Activated T-helper 9 cell treated with anti-CD3 and anti-CD28 coated beads, Interleukin-2, amount 50 U/mL, for 16 hours (primary cell): ENCODE data around the gene GOLT1A.

ENCODE experiments used
- DNase-seq: peaks from one replicate; pipeline ENCODE4 v3.0.0-alpha.2; 2020; ENCODE audit warnings: low read depth

GOLT1A gene, protein sequence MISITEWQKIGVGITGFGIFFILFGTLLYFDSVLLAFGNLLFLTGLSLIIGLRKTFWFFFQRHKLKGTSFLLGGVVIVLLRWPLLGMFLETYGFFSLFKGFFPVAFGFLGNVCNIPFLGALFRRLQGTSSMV

DNA sequence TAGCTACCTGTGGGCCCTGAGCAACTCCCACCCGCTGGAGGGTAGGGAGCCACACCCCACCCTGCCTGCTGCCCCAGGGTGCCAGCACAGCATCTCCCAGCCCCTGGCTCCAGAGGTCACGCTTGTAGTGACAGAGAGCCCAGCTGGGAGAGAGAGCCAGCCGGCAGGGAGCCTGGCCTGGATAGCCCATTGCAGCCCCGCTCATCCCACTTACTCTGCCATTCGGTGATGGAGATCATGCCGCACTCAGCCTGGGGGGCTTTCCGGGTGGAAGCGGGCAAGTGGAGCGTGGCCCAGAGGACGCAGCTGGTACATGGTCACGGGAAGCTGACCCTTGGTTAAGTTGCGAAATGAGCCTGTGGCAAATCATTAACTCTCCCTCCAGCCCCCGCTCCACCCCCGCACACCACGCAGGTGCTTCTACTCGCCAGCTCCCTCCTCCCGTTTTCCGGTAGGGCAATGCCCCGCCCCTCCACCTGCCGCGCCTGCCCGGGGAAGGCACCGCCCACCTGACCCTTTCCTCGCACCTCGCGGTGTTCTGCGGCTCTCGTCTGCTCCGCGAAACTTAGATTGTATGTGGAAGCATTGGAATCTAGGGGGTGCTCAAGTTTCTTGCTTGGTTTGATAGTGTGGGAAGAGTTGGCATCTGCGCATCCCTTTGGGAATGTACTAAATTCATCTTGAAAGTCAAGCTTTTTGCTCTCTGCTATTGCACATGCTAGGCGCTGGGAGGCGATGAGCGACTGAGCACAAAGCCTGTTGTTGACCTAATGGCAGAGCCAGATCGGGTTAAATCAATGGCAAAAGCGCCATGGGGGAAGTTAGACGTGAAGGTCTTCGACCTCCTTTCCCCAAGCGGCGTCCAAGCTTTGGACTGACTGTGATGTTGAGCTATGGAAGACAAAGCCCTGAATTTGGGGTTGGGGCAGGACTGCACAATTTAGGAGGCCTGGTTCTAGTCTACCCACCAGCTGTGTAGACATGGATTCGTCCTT lies at the start of gene GOLT1A:
GOLT1A (minus strand) TSS at position 321 of the 995 bp plus-strand sequence; CDS start at position 239, 82 bp downstream.
- no peak for DNase-seq

DNA sequence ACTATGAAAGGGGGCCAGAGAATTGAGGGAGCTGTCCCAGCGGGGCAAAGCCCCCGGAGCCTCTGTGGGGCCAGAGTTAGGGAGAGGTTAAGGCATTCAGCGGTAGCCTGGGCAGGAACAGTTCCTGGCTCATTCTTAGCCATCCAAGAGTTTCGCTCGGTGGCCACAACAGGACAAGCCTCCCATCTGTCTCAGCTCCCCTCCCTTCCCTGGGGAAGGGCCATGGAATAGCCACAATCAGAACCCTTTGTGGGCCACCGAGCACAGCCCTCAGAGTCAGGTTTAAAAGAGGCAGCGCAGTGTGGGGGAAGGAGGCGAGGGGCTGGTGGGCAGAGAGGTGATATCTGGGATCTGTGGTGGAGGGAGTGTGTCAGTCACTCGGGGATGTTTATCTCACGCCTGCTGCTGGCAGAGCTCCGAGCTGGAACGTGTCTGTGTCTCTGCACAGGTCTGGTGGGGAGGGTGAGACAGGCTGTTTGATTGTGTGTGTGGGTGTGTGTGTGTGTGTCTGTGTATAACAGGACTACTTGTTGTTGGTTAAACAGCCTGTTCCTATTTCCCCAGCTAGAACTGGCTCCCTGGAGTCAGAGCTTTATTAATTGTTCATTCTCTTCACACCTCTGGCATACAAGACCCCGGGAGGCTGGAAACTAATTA lies 49.6 kb upstream of the GOLT1A start:
- no peak for DNase-seq

DNA sequence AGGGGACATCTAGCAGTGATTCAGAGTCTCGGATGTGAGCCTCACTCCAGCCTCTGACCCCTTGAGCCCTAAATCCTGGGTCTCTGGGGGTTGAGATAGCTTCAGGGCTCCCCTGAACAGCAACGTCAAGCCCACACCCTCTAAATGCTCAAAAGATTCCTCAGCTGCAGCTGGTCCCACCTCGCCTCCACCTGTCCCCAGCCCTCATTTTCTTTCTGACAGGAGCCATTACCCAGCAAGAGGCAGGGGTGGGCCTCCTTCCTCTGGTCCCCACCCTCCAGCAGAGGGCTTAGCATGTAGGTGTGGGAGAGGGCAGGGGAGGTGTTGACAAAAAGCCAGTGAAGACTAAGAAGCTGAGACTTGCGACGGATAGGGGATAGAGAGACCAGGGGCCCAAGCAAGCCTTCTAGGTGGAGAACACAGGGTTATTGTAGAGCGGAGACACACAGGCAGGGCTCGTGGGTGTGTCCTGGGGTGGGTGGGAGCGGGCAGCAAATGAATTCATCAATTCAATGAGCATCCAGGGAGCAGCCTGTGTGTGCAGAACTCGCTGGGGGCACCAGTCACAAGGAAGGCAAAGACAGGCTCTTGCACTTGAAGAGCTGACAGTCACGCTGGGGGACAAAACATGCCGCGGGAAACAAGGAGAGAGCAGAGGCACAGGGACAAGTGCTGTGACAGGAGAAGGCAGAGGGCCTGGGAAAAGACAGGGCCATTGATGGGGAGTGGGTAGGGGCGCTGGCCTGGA lies 48.9 kb upstream of the GOLT1A start:
- no peak for DNase-seq

DNA sequence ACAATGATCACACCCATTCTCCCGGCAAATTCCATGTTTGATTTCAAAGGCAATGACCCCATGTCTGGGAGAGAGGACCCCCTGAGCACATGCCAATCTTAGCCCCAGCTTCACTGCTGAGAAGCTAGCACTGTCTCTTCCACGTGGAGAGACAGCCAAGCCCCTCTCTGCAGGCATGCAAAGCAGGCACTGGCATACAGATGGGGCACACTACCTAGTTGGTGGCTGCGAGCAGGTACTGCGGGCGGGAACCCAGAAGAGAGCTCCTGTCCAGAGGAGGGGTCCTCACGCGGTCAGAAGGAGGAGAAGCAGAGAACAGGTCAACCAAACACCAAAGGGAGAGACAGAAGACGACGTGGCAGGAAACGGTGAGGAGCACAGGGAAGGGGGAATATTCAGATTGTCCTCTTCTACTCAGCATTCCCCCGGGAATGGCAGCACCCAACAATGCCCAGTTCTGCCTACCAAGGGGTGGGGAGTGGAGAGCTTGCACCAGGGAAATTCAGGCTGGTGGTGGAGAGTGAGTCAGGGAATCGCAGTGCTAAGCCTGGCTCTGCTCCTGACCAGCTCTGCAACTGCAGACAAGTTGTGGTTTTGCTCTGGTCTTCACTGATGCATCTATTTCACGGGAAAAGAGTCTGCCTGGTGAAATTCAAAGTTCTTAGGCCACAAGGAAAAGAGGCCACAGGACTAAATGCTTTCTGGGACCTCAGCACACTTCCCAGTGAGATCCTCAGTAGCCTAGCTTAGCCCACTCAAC lies 48.1 kb upstream of the GOLT1A start:
- DNase-seq: no peak

DNA sequence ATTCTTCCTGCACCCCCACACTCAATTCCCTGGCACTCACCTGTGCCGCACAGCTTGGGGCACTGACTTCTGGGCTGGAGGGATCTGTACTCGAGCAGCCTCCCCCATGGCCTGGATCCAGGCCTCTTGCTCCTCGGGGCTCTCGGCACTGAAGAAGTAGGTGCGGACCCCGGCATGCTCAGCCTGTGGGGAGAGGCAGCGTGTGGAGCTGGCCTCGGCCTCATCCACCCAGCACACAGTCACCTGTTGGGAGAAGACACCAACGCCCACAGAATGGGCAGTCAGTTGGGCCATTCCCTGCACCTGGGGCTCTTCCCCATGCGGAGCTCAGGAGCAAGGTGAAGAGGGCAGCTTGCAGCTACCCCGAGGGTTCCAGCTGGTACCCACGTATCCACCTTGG lies 47.5 kb upstream of the GOLT1A start:
- no peak for DNase-seq

DNA sequence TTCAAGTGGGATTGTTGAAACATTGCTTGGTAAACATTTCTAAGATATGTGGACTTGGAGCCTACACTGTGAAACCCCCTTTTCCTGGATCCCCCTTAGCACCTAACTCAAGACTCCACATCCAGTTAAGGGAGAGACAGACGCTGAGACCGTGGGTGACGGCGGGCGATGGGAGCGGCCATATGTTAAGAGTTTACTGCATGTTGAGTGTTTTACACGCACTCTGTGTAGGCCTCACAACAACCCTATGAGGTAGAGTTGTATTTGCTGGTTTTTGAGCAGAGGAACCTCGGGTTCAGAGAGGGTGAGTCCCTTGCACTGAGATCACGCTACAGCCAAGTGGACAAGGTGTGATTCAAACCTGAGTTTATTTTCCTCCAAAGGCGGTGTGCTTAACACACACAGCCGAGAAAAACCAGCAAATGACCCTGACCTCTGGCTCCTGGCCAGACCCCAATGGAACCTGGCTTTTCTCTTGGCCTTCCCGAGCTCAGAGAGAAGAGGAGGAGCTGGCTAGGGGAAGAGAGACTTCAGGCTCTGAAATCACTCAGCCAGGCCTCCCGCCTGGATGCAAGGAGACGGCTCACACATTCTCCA lies 46.9 kb upstream of the GOLT1A start:
- no peak for DNase-seq

DNA sequence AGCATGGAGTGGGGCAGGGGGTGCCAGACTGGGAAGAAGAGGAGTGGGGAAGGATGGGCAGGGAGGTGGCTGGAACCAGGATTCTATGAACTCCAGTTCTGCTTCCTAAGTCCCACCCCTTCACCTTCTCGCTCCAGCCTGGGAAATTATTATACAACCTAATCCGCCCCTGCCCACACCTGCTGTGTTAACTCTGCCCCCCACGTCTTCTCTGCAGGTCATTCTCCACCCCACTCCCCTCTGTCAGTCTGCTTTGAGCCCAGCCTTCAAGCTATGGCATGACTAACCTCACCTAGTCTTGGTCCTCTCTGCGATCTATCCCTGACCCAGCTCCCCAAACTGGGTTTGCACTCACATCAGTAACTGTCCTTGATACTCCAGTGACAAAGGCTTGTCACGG lies 46.0 kb upstream of the GOLT1A start:
- no peak for DNase-seq

DNA sequence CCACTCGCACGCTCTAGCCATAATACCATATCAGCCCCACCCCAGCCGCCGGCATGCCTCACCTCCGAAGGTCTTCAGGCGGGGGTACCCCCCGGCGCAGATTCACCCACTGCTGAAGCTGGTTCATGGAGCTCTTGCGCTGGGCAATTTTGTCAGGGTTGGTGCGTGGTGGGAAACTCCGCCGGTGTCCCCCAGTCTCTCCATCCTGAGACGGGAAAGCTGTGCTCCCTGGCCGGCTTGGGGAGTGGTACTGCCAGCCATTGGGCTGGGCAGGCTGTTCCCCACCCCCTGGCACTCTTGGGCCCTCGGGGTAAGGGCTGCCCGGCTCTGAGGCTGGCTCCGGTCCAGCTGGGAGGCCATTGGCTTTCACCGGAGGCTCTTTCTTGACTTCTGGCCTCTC lies 45.4 kb upstream of the GOLT1A start:
- no peak for DNase-seq

DNA sequence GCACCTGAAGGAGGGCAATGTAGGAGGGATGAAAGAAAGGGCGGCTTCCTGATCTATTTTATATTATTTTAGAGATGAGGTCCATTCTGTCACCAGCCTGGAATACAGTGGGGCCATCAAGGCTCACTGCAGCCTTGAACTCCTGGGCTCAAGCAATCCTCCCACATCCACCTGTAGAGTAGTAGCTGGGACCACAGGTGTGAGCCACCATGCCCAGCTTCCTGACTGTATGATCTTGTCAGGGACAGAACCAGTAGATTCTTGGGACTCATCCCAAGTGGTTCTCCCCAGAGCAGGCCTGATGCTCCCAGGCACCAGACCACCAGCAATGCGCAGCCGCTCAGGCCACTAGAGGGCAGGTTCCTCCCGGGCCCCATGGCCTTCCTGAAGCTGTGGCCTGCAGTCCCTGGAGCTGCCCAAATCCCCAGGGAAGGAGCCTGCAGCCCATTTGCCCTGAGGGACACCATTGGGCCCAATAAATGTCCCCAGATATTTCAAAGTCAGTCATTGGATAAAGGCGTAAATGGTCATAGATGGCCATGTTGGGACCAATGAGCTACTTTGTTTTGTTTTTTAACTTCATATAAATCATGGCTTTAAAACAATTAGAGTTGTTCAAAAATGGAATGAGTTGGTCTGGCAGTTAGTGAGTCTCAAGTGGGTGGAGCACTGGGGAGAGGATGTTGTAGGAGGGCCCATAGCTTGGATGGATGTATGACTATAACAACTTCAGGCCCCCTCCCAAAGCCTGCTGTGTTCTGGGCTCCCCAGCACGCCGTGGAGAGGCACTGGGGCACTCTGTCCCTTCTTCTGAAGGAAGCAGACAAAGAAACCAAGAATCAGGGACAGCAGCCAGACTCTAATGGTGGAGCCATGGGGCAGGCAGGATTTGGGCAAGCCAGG lies 44.7 kb upstream of the GOLT1A start:
- DNase-seq: no peak

DNA sequence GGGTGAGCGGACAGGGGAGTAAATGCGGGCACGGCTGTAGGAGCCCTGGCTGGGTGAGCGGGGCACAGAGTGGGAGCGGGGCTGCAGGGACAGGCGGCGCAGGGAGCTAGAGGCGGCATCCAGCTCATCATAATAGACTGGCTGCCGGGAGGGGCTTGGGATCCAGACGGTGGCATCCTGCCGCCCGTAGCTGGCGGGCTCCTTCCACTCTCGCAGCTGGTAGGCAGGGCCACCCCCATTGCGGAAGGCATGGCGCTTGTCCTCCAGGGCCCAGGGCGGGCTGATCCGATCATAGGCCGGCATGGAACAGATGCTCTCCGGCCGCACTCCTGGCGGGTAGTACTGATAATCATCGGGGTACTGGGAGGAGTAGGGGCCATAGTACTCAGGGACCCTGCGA lies 43.7 kb upstream of the GOLT1A start:
- no peak for DNase-seq

DNA sequence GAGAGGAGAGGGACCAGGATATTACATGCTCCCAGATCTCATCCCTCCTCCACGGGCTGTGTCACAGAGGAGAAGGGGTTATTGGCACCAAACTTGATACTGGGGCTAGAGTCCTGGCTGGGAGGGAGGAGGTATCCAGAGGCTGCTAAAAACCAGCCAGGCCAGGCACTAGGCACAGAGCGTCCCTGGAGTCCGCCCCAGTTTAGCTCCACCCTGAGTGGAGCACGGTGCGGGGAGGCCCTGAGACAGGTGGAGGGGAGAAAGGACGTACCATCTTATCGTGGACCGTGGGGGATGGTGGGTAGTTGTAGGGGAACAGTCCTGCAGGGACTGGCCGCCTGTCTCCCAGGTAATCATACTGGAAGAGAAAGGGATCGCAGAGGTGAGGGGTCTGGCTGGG lies 42.7 kb upstream of the GOLT1A start:
- no peak for DNase-seq

DNA sequence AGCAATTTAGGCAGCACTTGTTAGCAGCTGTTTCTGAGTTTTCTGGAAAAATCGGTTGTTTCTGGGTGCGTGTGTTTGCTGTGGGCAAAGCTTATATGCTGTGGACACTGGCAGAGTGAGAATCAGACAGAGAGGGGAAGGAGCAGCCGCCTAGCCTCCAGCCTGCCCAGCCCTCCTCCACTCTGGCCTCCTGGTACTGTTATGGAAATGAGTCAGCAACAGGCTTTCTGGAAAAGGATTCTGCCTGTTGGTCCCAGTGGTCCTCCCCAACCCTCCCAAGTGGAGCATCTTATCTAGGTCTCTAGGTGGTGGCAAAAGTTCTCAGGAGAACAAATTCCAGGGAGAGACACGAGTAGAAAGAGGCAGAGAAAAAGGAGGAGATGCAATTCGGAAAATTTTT lies 42.2 kb upstream of the GOLT1A start:
- DNase-seq: no peak

DNA sequence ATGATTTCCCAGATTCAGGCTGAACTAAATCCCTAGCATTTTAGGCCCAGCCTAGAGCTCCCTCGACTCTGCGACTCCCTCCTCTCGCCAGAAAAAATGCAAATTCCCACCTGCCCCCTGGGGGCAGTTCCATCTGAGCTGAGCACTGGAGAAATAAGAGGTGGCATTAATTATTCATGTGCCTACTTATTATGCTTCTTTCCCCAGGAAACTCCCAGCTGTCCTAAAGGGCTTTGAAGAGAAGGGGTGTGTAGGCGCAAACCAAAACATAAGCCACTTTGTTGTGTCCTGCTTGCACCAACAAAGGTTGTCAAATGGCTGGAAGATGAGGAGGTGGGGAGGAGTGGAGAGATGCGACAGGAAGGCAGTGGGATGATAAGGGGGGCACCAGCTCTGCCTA lies 41.4 kb upstream of the GOLT1A start:
- no peak for DNase-seq

DNA sequence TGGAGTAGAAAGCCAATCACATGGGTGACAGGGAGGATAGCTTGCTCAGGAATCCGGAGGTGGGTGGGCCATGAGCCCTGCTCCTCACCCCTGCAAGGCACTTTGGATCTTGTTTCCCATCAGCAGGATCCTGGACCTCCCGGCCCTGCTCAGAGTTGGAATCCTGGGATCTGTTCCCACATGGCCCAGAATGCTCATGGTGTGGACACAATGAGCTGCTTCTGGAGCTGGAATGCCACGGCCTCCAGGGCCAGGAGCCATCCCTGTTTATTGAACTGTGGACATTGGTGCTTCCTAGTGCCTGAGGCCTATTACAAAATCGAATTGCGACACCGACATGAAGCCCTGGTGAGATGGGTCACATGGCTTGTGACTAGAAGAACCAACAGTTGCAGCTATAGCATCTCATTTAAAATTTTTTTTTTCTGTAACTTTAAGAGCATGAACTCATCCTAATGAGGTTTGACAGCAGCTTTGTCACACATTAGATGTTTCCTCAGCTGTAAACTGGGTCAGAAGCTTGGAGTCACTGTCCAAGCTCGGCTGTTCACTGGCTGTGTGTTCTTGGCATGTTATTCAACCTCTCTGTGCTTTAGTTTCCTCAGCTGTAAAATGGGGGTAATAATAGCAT lies 40.4 kb upstream of the GOLT1A start:
- no peak for DNase-seq

DNA sequence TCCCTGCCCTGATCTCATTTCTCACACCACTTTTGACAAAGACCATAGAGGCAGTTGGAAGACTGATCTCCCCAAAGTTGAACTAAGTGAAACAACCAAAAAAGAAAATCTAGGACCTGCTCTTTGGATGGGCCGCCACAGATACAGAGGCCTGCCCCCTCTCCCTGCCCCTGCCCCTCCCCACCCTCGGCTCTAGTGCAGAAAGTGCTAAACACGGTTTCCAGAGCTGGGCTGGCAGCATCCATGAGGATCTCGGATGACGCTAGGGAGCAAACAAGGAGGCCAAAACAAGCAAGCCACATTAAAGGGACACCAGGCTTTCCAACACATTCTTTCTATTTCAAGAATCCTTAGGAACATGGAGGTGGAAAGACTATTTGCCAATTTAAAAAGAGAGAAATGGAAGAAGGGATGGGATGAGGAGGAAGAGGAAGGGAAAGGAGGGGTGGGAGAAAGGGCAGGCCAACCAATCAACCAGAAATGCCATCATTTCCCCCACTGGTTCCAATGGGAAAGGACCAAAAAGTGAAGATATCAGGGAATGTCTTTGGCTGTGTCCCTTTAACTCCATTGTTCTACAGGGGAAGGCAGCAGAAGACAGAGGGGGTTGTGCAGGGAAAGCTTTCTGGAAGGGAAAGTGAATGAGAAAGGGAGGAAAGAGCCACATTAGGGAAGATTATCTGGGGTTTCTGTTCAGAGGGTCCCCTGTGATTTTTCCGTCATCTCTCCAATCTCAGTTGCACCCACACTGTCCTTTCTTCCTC lies 38.3 kb upstream of the GOLT1A start:
- DNase-seq: no peak

DNA sequence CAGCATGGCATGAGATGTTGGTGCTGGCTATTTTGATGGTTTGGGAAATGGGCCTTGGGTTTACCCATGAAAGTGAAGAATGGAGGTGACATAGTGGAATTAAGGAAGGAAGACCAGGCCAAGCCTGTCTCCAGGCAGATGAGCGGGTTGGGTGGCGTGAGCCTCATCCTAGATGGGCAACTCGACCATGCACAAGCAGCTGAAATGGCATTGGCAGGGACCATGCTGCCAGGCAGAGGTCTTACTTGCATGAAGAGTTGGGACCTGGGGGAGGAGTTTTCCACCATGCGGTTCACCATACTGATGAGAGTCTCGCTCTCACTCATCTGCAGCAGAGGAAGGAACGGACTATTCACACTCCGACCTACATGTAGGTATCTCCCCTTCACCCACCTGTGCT lies 37.5 kb upstream of the GOLT1A start:
- no peak for DNase-seq

DNA sequence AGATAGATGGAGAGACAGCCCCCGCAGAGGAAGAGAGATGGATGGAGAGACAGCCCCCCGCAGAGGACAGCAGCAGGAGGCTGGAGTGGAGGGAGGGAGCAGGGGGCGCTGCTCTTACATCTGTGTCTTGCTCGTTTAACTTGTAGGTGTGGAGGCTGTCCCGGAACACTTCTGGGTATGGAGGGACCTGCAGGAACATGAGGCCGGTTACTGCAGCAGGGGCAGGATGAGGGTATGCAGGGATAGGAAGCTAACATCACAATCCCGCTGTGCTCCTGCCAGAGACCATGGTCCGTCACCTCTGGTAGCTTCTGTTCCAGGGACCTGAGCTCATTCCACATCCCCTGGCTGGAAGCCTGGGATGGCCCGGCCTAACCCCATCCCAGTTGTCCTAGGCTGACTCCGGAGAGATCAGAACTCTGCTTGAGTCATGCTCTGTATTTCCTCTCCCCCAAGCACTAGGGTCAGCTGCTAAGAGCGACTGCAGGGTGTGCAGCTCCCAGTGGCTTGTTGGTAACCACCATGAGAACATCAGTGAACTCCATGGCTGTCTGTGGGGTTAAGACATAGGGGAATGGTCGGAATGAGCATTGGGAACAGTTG lies 36.7 kb upstream of the GOLT1A start:
- no peak for DNase-seq

DNA sequence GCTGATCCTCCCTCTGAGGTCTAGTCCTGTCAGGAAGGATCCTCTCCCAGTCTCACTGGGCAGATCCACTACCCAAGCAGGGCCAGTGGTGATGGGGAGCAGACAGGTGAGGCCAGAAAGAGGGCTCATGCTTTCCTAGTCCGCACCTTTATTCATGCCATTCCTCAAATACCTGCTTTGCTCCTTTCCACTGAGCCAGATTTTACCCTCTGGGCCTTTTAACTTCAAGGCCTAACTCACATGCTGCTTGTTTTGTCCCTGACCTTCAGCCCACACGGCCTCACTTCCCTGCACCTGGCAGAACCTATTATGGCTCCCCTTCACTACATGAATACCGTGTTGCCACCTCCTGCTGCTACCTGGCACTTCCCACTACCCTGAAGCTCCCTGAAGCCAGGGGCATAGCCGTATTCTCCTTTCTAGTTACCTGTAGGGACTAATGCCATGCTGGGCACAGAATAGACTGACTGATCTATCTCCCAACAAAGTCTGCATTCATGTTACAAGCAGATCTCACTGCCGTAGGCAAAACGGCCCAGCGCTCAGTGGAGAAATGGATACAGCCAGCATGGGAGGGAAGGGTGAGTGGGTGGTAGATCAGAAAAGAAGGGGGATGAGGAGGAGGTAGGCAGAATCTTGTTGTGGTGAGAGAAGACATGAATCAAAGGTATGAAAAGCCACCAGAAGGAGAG lies 36.1 kb upstream of the GOLT1A start:
- DNase-seq: no peak
